GM19240 (cell line): ENCODE results near the gene PEX1.
"Not testable (repeated sequence)": the region's sequence is repeated elsewhere in the genome, so short reads cannot be mapped to it uniquely, and the experiment has no call there.

ENCODE experiments used
- DNase-seq: peaks from one replicate; pipeline ENCODE4 v3.0.0; 2011; ENCODE audit warnings: low spot score; ENCODE audit not compliant: insufficient read length

PEX1 gene

GRCh38 chr7:92506363-92506762 is 22.0 kb downstream of the PEX1 start:
- no peak for DNase-seq

- no peak for DNase-seq
Observed at GRCh38 chr7:92504563-92504962, 23.8 kb downstream of the PEX1 start.

GRCh38 chr7:92503767-92504166 is 24.6 kb downstream of the PEX1 start:
- no peak for DNase-seq

- DNase-seq = no peak
Observed at GRCh38 chr7:92498557-92498956, 29.8 kb downstream of the PEX1 start.

- no peak for DNase-seq
Observed at GRCh38 chr7:92496876-92497275, 31.4 kb downstream of the PEX1 start.

- no peak for DNase-seq
Observed at GRCh38 chr7:92489634-92490033, 38.7 kb downstream of the PEX1 start.

- no peak for DNase-seq
Observed at GRCh38 chr7:92487804-92488203, 40.5 kb downstream of the PEX1 start.

GRCh38 chr7:92485974-92486373 is 42.3 kb downstream of the PEX1 start:
- no peak for DNase-seq

GRCh38 chr7:92485267-92485892 is 42.9 kb downstream of the PEX1 start:
- DNase-seq = no peak

- DNase-seq = not testable (repeated sequence)
Observed at GRCh38 chr7:92484226-92484625, 44.1 kb downstream of the PEX1 start.

- DNase-seq = not testable (repeated sequence)
Observed at GRCh38 chr7:92483624-92484023, 44.7 kb downstream of the PEX1 start.

GRCh38 chr7:92479146-92479545 is 49.2 kb downstream of the PEX1 start:
- not testable (repeated sequence) for DNase-seq

GRCh38 chr7:92478711-92479110 is 49.6 kb downstream of the PEX1 start:
- no peak for DNase-seq

- DNase-seq = no peak
Observed at GRCh38 chr7:92478095-92478494, 50.2 kb downstream of the PEX1 start.

GRCh38 chr7:92477681-92478080 is 50.6 kb downstream of the PEX1 start, which contains the start of gene ERVW-1:
Gene ERVW-1, minus strand, starts transcription at chr7:92477946. Its CDS starts 7,565 bp downstream, at chr7:92470381.
- not testable (repeated sequence) for DNase-seq

GRCh38 chr7:92475851-92476590 is 52.3 kb downstream of the PEX1 start:
- DNase-seq = not testable (repeated sequence)

GRCh38 chr7:92475261-92475770 is 53.0 kb downstream of the PEX1 start:
- DNase-seq = not testable (repeated sequence)

GRCh38 chr7:92473989-92474388 is 54.3 kb downstream of the PEX1 start:
- not testable (repeated sequence) for DNase-seq

- DNase-seq = not testable (repeated sequence)
Observed at GRCh38 chr7:92468589-92468988, 59.7 kb downstream of the PEX1 start.

- no peak for DNase-seq
Observed at GRCh38 chr7:92466682-92467081, 61.6 kb downstream of the PEX1 start.

- no peak for DNase-seq
Observed at GRCh38 chr7:92464515-92464914, 63.8 kb downstream of the PEX1 start.

GRCh38 chr7:92462560-92462959 is 65.8 kb downstream of the PEX1 start:
- no peak for DNase-seq
